ENCODE measurements around the gene ALG5.
A peak's percentile ranks its signal among the peaks of the same experiment; 100 is the strongest.

ALG5 gene, protein sequence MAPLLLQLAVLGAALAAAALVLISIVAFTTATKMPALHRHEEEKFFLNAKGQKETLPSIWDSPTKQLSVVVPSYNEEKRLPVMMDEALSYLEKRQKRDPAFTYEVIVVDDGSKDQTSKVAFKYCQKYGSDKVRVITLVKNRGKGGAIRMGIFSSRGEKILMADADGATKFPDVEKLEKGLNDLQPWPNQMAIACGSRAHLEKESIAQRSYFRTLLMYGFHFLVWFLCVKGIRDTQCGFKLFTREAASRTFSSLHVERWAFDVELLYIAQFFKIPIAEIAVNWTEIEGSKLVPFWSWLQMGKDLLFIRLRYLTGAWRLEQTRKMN

GRCh38 chr13:36999054-36999714 is at the start of gene ALG5:
TSS of gene ALG5 (minus strand) at chr13:36999340. CDS start at chr13:36999300, 40 bp downstream.
- Mint-ChIP-seq H3K27ac (peak within 1 kb of the TSS; percentile 100), H3K4me1 (peaks cover 31% of the 10 kb centered on the region), H3K9me3 (no peaks in the 10 kb centered on the region), H3K36me3 (peaks cover 82% of the 10 kb centered on the region), H3K4me3 (peak within 1 kb of the TSS; percentile 99)
- DNase-seq (ENCODE audit: low spot score in 2 of 2) (peak; percentile 95 to 96), ATAC-seq (peak; percentile 85)

DNA sequence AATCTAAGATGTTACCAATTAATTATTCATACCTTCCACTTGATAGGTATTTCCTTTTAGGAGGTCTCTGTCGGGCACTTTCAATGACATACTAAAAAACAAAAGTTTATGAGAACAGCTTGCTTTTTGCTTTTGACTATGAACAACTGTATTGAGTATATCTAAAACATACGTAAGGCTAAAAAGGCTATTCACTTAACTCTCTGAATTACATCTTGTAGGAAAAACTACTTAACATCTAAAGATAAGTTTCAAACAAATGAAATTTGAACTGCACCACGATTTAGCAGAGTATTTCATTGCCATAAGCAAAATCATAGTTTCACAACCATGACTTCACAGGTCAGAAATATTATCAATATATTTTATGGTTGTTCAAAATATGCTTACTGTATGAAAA is 48.7 kb upstream of the ALG5 start:
- DNase-seq (ENCODE audit: low spot score in 2 of 2): no peak

DNA sequence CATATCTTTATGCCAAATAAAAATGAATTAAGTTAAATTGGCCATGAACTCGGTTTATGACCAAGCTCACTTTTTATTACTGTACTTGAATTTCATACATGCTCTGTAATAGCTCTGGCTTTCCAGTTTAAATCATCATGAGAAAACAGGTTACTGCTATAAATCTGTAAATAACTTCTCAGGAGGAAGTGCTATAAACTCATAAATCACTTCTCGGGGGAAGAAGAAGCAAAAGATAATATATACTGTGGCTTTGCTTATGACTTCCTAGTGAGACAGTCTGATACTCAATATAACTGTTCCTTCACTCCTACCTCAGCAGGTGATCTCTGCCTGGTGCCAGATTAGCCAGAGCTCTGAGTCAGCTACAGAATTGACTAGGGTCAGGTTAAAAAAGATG is 47.9 kb upstream of the ALG5 start:
- Mint-ChIP-seq H3K9me3 (no peaks in the 10 kb centered on the region), H3K4me3 (no peak overlapping the region), H3K4me1 (peaks cover 2% of the 10 kb centered on the region), H3K27ac (no peak overlapping the region), H3K36me3 (peaks cover 84% of the 10 kb centered on the region)
- DNase-seq (ENCODE audit: low spot score in 2 of 2) (no peak), ATAC-seq (no peak)

More for the DNA sequence above, 48.7 kb upstream of the ALG5 start:
- ATAC-seq: no peak
- no peak overlapping the region for H3K27ac Mint-ChIP-seq
- H3K36me3 Mint-ChIP-seq: peaks cover 76% of the 10 kb centered on the region
- peaks cover 10% of the 10 kb centered on the region for H3K4me1 Mint-ChIP-seq
- H3K4me3 Mint-ChIP-seq: no peak overlapping the region
- H3K9me3 Mint-ChIP-seq: no peaks in the 10 kb centered on the region

GRCh38 chr13:37046062-37046461 is 46.9 kb upstream of the ALG5 start:
- no peaks in the 10 kb centered on the region for H3K9me3 Mint-ChIP-seq
- H3K4me3 Mint-ChIP-seq: no peak overlapping the region
- H3K36me3 Mint-ChIP-seq: peaks cover 94% of the 10 kb centered on the region
- ATAC-seq (no peak), DNase-seq (ENCODE audit: low spot score in 2 of 2) (no peak)
- H3K4me1 Mint-ChIP-seq: no peaks in the 10 kb centered on the region
- H3K27ac Mint-ChIP-seq: no peak overlapping the region

DNA sequence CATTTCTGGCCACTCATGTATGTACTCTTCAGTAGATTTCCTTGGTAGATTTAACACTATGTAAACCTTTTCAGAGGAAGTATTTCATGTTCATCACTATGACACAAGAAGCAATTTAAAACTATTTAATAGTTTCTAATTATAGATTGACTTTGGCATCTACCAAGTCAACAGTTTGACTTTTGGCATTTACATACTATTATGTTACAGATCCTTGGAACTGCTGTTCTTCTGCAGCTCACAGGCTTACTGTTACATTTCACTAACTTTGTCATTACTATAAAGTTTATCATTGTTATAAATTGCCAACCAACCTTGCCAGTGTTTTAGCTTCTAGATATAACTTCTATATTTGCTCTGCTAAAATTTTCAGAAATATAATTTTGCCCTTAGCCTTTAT is 41.6 kb upstream of the ALG5 start:
- peaks cover 97% of the 10 kb centered on the region for H3K36me3 Mint-ChIP-seq
- DNase-seq (ENCODE audit: low spot score in 2 of 2) (no peak), ATAC-seq (no peak)
- H3K9me3 Mint-ChIP-seq: no peaks in the 10 kb centered on the region
- H3K27ac Mint-ChIP-seq: no peak overlapping the region
- H3K4me3 Mint-ChIP-seq: no peak overlapping the region
- H3K4me1 Mint-ChIP-seq: no peaks in the 10 kb centered on the region

DNA sequence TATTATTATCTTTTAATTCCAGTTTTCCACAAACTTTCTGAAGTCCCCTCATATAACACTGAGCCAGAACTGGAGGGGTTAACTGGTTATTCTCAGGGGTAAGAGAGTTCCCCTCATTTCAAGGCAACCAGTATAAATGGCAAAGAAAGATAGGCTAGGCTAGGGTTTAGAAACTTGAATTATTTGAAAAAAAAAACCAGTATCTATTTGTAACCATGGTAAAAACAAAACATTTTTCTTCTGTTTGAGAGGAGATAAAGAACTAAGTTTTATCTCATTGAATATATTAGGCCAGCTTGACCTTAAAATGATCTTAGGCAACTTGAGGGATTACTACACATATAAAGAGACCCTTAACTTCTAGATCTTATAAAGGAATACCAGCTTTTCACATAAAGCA is 40.8 kb upstream of the ALG5 start:
- peaks cover 100% of the 10 kb centered on the region for H3K36me3 Mint-ChIP-seq
- ATAC-seq: no peak

GRCh38 chr13:37037241-37037640 is 38.1 kb upstream of the ALG5 start:
- Mint-ChIP-seq H3K4me3 (no peak overlapping the region), H3K4me1 (no peaks in the 10 kb centered on the region), H3K36me3 (peaks cover 96% of the 10 kb centered on the region), H3K27ac (no peak overlapping the region), H3K9me3 (no peaks in the 10 kb centered on the region)
- DNase-seq (ENCODE audit: low spot score in 2 of 2) (no peak), ATAC-seq (no peak)

More for the DNA sequence above, 40.8 kb upstream of the ALG5 start:
- no peak overlapping the region for H3K27ac Mint-ChIP-seq
- no peak for DNase-seq (ENCODE audit: low spot score in 2 of 2)
- H3K9me3 Mint-ChIP-seq: no peaks in the 10 kb centered on the region
- no peaks in the 10 kb centered on the region for H3K4me1 Mint-ChIP-seq
- H3K4me3 Mint-ChIP-seq: no peak overlapping the region

DNA sequence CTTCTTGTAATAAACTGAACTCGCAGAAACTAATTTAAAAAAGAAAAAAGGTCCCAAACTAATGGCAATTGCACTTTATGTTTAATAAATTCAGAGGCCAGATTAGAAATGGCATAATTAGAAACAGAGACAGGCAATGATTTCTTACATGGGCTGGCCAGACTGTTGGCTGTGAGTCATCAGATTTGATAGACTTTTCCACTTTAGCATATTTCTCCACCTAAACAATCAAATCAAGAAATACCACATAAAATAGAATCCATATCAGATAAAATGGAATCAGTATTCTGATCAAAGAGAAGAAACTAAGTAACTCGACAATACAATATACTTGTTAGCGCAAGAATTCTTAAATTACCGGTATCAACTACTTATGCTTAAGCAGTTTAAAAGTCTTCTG is 30.5 kb upstream of the ALG5 start:
- H3K4me3 Mint-ChIP-seq: no peak overlapping the region
- no peak overlapping the region for H3K27ac Mint-ChIP-seq
- peaks cover 96% of the 10 kb centered on the region for H3K36me3 Mint-ChIP-seq
- no peak for DNase-seq (ENCODE audit: low spot score in 2 of 2)
- no peak for ATAC-seq
- H3K9me3 Mint-ChIP-seq: no peaks in the 10 kb centered on the region
- H3K4me1 Mint-ChIP-seq: peaks cover 5% of the 10 kb centered on the region

- peaks cover 5% of the 10 kb centered on the region for H3K4me1 Mint-ChIP-seq
- ATAC-seq (no peak), DNase-seq (ENCODE audit: low spot score in 2 of 2) (no peak)
- H3K36me3 Mint-ChIP-seq: peaks cover 100% of the 10 kb centered on the region
- H3K27ac Mint-ChIP-seq: no peak overlapping the region
- no peak overlapping the region for H3K4me3 Mint-ChIP-seq
- no peaks in the 10 kb centered on the region for H3K9me3 Mint-ChIP-seq
These were observed 28.5 kb upstream of the ALG5 start for GRCh38 chr13:37027639-37028038.

DNA sequence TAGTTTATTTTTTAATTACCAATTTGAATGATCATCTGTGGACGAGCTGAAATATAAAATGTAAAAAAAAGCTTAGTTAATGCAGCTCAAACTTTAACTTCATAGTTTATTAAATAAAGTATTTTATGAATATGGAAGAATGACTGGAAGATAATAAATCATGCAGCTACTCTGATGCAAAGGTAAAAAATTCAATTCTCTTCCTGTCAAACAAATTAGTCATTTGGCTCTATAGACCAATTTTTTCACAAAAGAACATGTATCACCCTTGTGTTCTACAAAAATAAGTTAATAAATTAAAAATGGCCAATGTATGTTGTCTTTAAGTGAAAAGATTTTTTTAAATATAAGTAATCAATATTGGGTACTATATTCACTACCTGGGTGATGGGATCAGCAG is 27.6 kb upstream of the ALG5 start:
- peaks cover 2% of the 10 kb centered on the region for H3K4me1 Mint-ChIP-seq
- no peak overlapping the region for H3K27ac Mint-ChIP-seq
- no peak for DNase-seq (ENCODE audit: low spot score in 2 of 2)
- no peaks in the 10 kb centered on the region for H3K9me3 Mint-ChIP-seq
- no peak overlapping the region for H3K4me3 Mint-ChIP-seq
- peaks cover 100% of the 10 kb centered on the region for H3K36me3 Mint-ChIP-seq
- ATAC-seq: no peak

DNA sequence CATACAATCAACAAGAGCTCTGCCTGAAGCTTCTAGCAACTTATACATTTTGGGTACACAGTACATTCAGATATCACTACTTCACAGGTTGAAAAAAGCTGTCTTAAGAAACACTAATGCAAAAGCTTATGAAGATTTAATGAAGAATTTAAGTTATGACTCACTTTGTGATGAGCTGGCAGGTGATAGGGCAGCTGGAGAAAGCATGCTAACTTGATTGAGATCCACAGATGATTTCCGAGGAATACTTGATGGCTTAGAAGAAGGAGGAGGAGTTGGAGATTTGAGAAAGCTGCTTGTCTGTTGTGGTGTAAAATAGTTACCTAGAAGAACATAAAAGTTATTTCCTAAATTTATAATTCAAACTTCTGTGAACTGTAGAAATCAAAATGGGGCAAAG is 24.7 kb upstream of the ALG5 start:
- Mint-ChIP-seq H3K36me3 (peaks cover 97% of the 10 kb centered on the region), H3K4me3 (no peak overlapping the region), H3K4me1 (no peaks in the 10 kb centered on the region), H3K27ac (no peak overlapping the region), H3K9me3 (no peaks in the 10 kb centered on the region)
- ATAC-seq (no peak), DNase-seq (ENCODE audit: low spot score in 2 of 2) (no peak)

- H3K36me3 Mint-ChIP-seq: peaks cover 96% of the 10 kb centered on the region
- H3K27ac Mint-ChIP-seq: no peak overlapping the region
- DNase-seq (ENCODE audit: low spot score in 2 of 2) (no peak), ATAC-seq (no peak)
- no peak overlapping the region for H3K4me3 Mint-ChIP-seq
- H3K9me3 Mint-ChIP-seq: no peaks in the 10 kb centered on the region
- no peaks in the 10 kb centered on the region for H3K4me1 Mint-ChIP-seq
These were observed 15.5 kb upstream of the ALG5 start for GRCh38 chr13:37014609-37015008.

GRCh38 chr13:37011788-37012187 is 12.6 kb upstream of the ALG5 start:
- no peak overlapping the region for H3K4me3 Mint-ChIP-seq
- ATAC-seq (no peak), DNase-seq (ENCODE audit: low spot score in 2 of 2) (no peak)
- H3K4me1 Mint-ChIP-seq: peaks cover 5% of the 10 kb centered on the region
- H3K9me3 Mint-ChIP-seq: no peaks in the 10 kb centered on the region
- peaks cover 100% of the 10 kb centered on the region for H3K36me3 Mint-ChIP-seq
- no peak overlapping the region for H3K27ac Mint-ChIP-seq

GRCh38 chr13:37011002-37011401 is 11.9 kb upstream of the ALG5 start:
- H3K27ac Mint-ChIP-seq: no peak overlapping the region
- no peak overlapping the region for H3K4me3 Mint-ChIP-seq
- DNase-seq (ENCODE audit: low spot score in 2 of 2) (no peak), ATAC-seq (no peak)
- peaks cover 100% of the 10 kb centered on the region for H3K36me3 Mint-ChIP-seq
- H3K9me3 Mint-ChIP-seq: no peaks in the 10 kb centered on the region
- H3K4me1 Mint-ChIP-seq: peaks cover 5% of the 10 kb centered on the region

GRCh38 chr13:37010424-37010823 is 11.3 kb upstream of the ALG5 start:
- Mint-ChIP-seq H3K4me1 (peaks cover 5% of the 10 kb centered on the region), H3K36me3 (peaks cover 100% of the 10 kb centered on the region), H3K4me3 (no peak overlapping the region), H3K27ac (no peak overlapping the region), H3K9me3 (no peaks in the 10 kb centered on the region)
- ATAC-seq (no peak), DNase-seq (ENCODE audit: low spot score in 2 of 2) (no peak)

- H3K36me3 Mint-ChIP-seq: peaks cover 100% of the 10 kb centered on the region
- DNase-seq (ENCODE audit: low spot score in 2 of 2) (no peak), ATAC-seq (no peak)
- no peaks in the 10 kb centered on the region for H3K9me3 Mint-ChIP-seq
- H3K4me1 Mint-ChIP-seq: peaks cover 5% of the 10 kb centered on the region
- no peak overlapping the region for H3K27ac Mint-ChIP-seq
- no peak overlapping the region for H3K4me3 Mint-ChIP-seq
These were observed 10.6 kb upstream of the ALG5 start for GRCh38 chr13:37009692-37010091.
